ENCODE measurements around the gene CLMN. TPM values are rescaled to one million over a fixed set of nuclear protein-coding genes. Genes with fewer than 3 reads are reported as not detected.

Gene CLMN
- polyA plus RNA-seq, 3 donors: 22.0 to 33.7 (median 23.2) TPM

DNA sequence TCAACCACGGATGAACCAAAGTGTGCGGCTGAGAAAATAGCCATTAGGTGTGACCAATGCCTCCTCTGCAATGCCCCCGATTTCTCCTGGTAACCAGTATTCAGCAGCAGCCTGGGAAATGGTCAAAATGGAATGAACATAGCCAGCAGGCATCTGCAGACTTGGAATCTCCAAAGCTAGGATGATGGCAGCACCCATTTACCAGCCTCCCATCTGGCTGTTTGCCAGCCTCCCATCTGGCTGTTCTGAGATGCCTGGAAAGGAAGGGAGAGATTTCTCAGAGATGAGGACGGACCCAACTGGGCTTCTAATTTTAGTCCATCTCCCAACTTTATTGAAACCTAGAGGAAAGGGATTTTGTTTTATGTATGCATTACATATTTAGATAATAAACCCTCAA, 16.2 kb downstream of the CLMN start:
- no peak overlapping the region for H3K4me3 Mint-ChIP-seq
- Histone ChIP-seq H3K9ac (ENCODE audit: insufficient read depth, low read length, poor library complexity, severe bottlenecking) (no peak overlapping the region), H3K36me3 (replicated peaks in 1 of 2; ENCODE audit: control insufficient read depth in 1 of 2, insufficient read depth in 2 of 2, low read length in 2 of 2) (no peaks in the 10 kb centered on the region), H3K4me2 (replicated peaks; ENCODE audit: extremely low read depth, low read length, poor library complexity, severe bottlenecking) (no peak overlapping the region), H3K79me2 (ENCODE audit: insufficient read depth, low read length) (peaks cover 6% of the 10 kb centered on the region), H3K27me3 (ENCODE audit: control insufficient read depth in 2 of 2, insufficient read depth in 2 of 2, low read length in 2 of 2) (no peaks in the 10 kb centered on the region), H3K9me3 (replicated peaks in 1 of 2; ENCODE audit: control insufficient read depth in 1 of 2, insufficient read depth in 1 of 2, low read length in 2 of 2) (no peaks in the 10 kb centered on the region), H4K20me1 (ENCODE audit: insufficient read depth, low read length) (peaks cover 99% of the 10 kb centered on the region), H3K4me1 (ENCODE audit: control insufficient read depth in 1 of 2, insufficient read depth in 2 of 2, low read length in 2 of 2) (no peaks in the 10 kb centered on the region), H2AFZ (ENCODE audit: insufficient read depth, low read depth, low read length, poor library complexity, severe bottlenecking) (no peak overlapping the region), H3K27ac (ENCODE audit: low read depth in 1 of 2, low read length in 2 of 2) (no peak overlapping the region), H3K4me3 (replicated peaks in 1 of 3; ENCODE audit: low read depth in 2 of 3, low read length in 3 of 3) (no peak overlapping the region)
- TF ChIP-seq, protein P1, sequence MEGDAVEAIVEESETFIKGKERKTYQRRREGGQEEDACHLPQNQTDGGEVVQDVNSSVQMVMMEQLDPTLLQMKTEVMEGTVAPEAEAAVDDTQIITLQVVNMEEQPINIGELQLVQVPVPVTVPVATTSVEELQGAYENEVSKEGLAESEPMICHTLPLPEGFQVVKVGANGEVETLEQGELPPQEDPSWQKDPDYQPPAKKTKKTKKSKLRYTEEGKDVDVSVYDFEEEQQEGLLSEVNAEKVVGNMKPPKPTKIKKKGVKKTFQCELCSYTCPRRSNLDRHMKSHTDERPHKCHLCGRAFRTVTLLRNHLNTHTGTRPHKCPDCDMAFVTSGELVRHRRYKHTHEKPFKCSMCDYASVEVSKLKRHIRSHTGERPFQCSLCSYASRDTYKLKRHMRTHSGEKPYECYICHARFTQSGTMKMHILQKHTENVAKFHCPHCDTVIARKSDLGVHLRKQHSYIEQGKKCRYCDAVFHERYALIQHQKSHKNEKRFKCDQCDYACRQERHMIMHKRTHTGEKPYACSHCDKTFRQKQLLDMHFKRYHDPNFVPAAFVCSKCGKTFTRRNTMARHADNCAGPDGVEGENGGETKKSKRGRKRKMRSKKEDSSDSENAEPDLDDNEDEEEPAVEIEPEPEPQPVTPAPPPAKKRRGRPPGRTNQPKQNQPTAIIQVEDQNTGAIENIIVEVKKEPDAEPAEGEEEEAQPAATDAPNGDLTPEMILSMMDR (IDR thresholded peaks at IDR 0.05): no peak
- DNase-seq: no peak
- H3K9me3 Mint-ChIP-seq: no peaks in the 10 kb centered on the region
- peaks cover 4 to 33% of the 10 kb centered on the region in 2 donors for H3K36me3 Mint-ChIP-seq
- H3K27ac Mint-ChIP-seq: peak overlapping the region in 1 of 7 donors; percentile 40
- intact Hi-C loops (cut with micrococcal nuclease): no loop called here
- H3K27me3 Mint-ChIP-seq (ENCODE audit: low read depth in 3 of 3): peaks cover 0 to 3% (median 3%) of the 10 kb centered on the region in 3 donors
- peaks cover 24% of the 10 kb centered on the region for H3K4me1 Mint-ChIP-seq
- 88% methylated on average over 3 of the region's 4 CpGs for WGBS (ENCODE audit: insufficient coverage)

DNA sequence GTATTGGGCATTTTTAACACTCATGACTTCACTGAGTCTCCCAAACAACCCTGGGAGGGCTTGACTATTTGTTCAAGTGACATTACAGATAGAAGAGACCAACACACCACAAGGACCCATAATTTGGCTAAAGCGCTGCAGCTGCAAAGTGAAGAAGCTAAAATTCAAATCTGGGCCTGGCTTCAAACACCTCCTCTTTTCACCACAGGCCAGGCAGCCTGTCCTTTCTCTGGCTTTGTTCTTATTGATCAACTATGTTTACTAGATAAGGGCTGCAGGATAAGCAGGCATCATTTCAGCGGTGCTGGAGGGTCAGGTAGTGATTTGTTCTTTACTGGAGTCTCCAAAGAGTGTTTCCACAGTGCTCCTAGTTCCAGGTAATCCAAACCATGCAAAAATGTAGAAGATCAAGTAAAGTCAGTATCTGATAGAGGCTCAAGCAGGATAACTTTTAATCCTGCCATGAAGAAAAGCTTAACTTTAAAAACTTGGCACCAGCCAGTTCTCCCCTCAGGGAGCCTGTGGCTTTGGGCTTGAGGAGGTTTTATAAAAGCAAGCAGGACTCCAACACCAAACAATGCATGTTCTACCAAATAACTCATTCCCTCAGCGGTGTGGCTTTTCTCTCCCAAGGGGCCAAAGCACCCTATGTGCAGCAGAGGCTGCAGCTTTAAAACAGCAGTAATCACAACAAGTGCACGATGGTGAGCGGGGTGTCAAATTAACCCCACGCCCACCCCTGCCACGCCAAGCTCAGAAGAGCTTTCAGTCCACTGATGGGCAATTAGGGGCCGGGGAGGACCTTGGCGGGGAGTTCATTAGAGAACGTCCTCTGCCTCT, 16.8 kb downstream of the CLMN start:
- H3K36me3 Mint-ChIP-seq: peaks cover 8 to 33% of the 10 kb centered on the region in 2 donors
- H2AFZ ChIP-seq (ENCODE audit: insufficient read depth, low read depth, low read length, poor library complexity, severe bottlenecking): no peak overlapping the region
- H3K27me3 ChIP-seq (ENCODE audit: control insufficient read depth in 2 of 2, insufficient read depth in 2 of 2, low read length in 2 of 2): no peaks in the 10 kb centered on the region
- H3K27me3 Mint-ChIP-seq (ENCODE audit: low read depth in 3 of 3): peaks cover 0 to 3% (median 3%) of the 10 kb centered on the region in 3 donors
- DNase-seq: no peak
- peaks cover 6% of the 10 kb centered on the region for H3K79me2 ChIP-seq (ENCODE audit: insufficient read depth, low read length)
- H3K4me1 Mint-ChIP-seq: peaks cover 22% of the 10 kb centered on the region
- no peak overlapping the region for H3K27ac Mint-ChIP-seq
- H4K20me1 ChIP-seq (ENCODE audit: insufficient read depth, low read length): peaks cover 99% of the 10 kb centered on the region
- no peaks in the 10 kb centered on the region for H3K36me3 ChIP-seq (replicated peaks in 1 of 2; ENCODE audit: control insufficient read depth in 1 of 2, insufficient read depth in 2 of 2, low read length in 2 of 2)
- H3K4me1 ChIP-seq (ENCODE audit: control insufficient read depth in 1 of 2, insufficient read depth in 2 of 2, low read length in 2 of 2): no peaks in the 10 kb centered on the region
- H3K4me3 ChIP-seq (replicated peaks in 1 of 3; ENCODE audit: low read depth in 2 of 3, low read length in 3 of 3): no peak overlapping the region
- intact Hi-C loops (cut with micrococcal nuclease): no loop called here
- H3K27ac ChIP-seq (ENCODE audit: low read depth in 1 of 2, low read length in 2 of 2): no peak overlapping the region
- no peak overlapping the region for H3K4me2 ChIP-seq (replicated peaks; ENCODE audit: extremely low read depth, low read length, poor library complexity, severe bottlenecking)
- H3K9me3 ChIP-seq (replicated peaks in 1 of 2; ENCODE audit: control insufficient read depth in 1 of 2, insufficient read depth in 1 of 2, low read length in 2 of 2): no peaks in the 10 kb centered on the region
- TF ChIP-seq, protein P1 (IDR thresholded peaks at IDR 0.05): no peak
- no peaks in the 10 kb centered on the region for H3K9me3 Mint-ChIP-seq
- H3K4me3 Mint-ChIP-seq: no peak overlapping the region
- 95% methylated on average over 9 of the region's 10 CpGs for WGBS (ENCODE audit: insufficient coverage)
- H3K9ac ChIP-seq (ENCODE audit: insufficient read depth, low read length, poor library complexity, severe bottlenecking): no peak overlapping the region
